ENCODE data around the gene SYNDIG1. TPM values are rescaled to one million over a fixed set of nuclear protein-coding genes. Genes with fewer than 3 reads are reported as not detected.

SYNDIG1 gene
- total RNA-seq, 1 donor from 2014 or later: 5.7 TPM

DNA sequence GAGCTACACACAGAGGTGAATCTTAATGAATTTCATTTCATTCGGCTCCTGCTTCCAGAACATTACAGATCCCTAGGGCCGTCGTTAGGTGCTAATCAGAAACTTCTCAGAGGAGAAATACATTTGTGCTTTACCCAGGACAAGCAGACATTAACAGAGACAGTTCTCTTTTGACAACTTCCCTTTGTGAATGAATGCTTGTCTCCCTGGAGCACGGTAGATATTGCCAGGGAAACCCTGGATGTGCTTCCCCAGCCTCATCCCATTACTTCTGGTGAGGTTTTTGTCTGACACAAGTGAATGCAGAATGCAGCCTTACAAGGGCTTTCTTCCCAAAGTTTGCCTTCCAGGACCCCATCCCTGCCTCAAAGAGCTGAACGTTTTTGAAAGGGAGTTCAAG, 105.4 kb downstream of the SYNDIG1 start:
- Mint-ChIP-seq H3K4me3 (ENCODE audit: unreplicated experiment) (no peak overlapping the region), H3K27me3 (ENCODE audit: low read depth, unreplicated experiment) (no peaks in the 10 kb centered on the region), H3K36me3 (ENCODE audit: low read depth, unreplicated experiment) (peaks cover 4% of the 10 kb centered on the region), H3K4me1 (ENCODE audit: low read depth, unreplicated experiment) (peaks cover under 1% of the 10 kb centered on the region), H3K9me3 (ENCODE audit: unreplicated experiment) (no peaks in the 10 kb centered on the region), H3K27ac (ENCODE audit: unreplicated experiment) (no peak overlapping the region)
- Histone ChIP-seq H3K4me1 (ENCODE audit: insufficient read depth, low read length) (no peaks in the 10 kb centered on the region), H3K27me3 (ENCODE audit: insufficient read depth, low read length) (no peaks in the 10 kb centered on the region), H3K79me2 (ENCODE audit: insufficient read depth, low read length) (no peaks in the 10 kb centered on the region), H3K4me2 (ENCODE audit: low read length) (no peak overlapping the region), H3K27ac (ENCODE audit: low read depth, low read length) (no peak overlapping the region), H3K9ac (ENCODE audit: low read length) (no peak overlapping the region), H3K9me3 (ENCODE audit: insufficient read depth, low read depth, low read length) (no peaks in the 10 kb centered on the region), H4K20me1 (ENCODE audit: insufficient read depth, low read length) (no peaks in the 10 kb centered on the region), H3K36me3 (ENCODE audit: insufficient read depth, low read length) (no peaks in the 10 kb centered on the region), H2AFZ (ENCODE audit: low read depth, low read length) (no peak overlapping the region), H3K4me3 (ENCODE audit: insufficient read depth, low read depth, low read length) (no peak overlapping the region)
- DNase-seq (ENCODE audit: low read depth) (no peak), FAIRE-seq (no peak)
- TF ChIP-seq CTCF (IDR thresholded peaks at IDR 0.05; ENCODE audit: insufficient read depth, low read depth, low read length) (no peak), EZH2 (IDR thresholded peaks at IDR 0.05; ENCODE audit: insufficient read depth, low read length) (no peak)

DNA sequence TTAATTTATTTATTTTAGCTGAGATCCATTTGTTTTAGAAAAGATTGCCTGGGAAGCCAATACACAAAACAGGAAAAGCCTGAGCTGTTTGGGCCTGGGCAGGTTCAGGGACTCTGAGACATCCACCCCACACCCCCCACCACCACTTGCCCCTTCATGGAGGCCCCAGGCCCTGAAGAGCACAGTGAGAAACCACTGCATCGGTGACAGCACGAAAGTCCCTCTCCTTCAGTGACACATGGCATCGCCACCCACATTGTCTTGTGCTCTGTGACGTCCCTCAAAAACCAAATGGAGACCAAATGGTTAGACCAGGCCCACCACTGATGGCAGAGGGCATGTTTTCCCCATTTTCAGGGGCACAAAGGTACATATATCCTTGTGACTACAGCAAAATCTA, 106.4 kb downstream of the SYNDIG1 start:
- Histone ChIP-seq H3K27ac (ENCODE audit: low read depth, low read length) (no peak overlapping the region), H4K20me1 (ENCODE audit: insufficient read depth, low read length) (no peaks in the 10 kb centered on the region), H3K79me2 (ENCODE audit: insufficient read depth, low read length) (no peaks in the 10 kb centered on the region), H3K4me1 (ENCODE audit: insufficient read depth, low read length) (no peaks in the 10 kb centered on the region), H3K9ac (ENCODE audit: low read length) (no peak overlapping the region), H3K4me2 (ENCODE audit: low read length) (no peak overlapping the region), H3K9me3 (ENCODE audit: insufficient read depth, low read depth, low read length) (no peaks in the 10 kb centered on the region), H2AFZ (ENCODE audit: low read depth, low read length) (no peak overlapping the region), H3K36me3 (ENCODE audit: insufficient read depth, low read length) (no peaks in the 10 kb centered on the region), H3K4me3 (ENCODE audit: insufficient read depth, low read depth, low read length) (no peak overlapping the region), H3K27me3 (ENCODE audit: insufficient read depth, low read length) (no peaks in the 10 kb centered on the region)
- H3K27ac Mint-ChIP-seq (ENCODE audit: unreplicated experiment): no peak overlapping the region
- peaks cover 4% of the 10 kb centered on the region for H3K36me3 Mint-ChIP-seq (ENCODE audit: low read depth, unreplicated experiment)
- FAIRE-seq: no peak
- no peak for DNase-seq (ENCODE audit: low read depth)
- H3K4me1 Mint-ChIP-seq (ENCODE audit: low read depth, unreplicated experiment): peaks cover 6% of the 10 kb centered on the region
- H3K9me3 Mint-ChIP-seq (ENCODE audit: unreplicated experiment): no peaks in the 10 kb centered on the region
- H3K27me3 Mint-ChIP-seq (ENCODE audit: low read depth, unreplicated experiment): no peaks in the 10 kb centered on the region
- TF ChIP-seq CTCF (IDR thresholded peaks at IDR 0.05; ENCODE audit: insufficient read depth, low read depth, low read length): no peak
- TF ChIP-seq EZH2 (IDR thresholded peaks at IDR 0.05; ENCODE audit: insufficient read depth, low read length): no peak
- no peak overlapping the region for H3K4me3 Mint-ChIP-seq (ENCODE audit: unreplicated experiment)

DNA sequence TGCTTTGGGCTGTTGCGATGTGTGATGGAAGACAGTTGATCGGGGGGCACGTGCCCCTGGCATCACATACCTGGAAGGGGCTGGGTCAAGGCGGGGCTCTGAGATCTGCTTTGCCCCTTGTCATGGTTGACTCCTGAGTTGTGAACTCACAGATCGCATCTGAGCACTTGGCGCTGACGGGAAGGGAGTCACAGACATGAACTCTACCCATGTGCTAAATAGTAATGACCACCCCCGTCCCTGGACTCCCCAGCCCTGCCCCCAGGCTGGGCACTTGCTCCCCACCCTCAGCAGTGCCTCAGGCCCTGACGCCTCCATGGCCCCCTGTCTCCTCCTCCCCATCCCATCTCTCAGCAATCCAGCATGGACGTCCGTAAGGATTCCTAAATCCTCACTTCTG, 107.0 kb downstream of the SYNDIG1 start:
- no peaks in the 10 kb centered on the region for H3K9me3 Mint-ChIP-seq (ENCODE audit: unreplicated experiment)
- peaks cover 4% of the 10 kb centered on the region for H3K36me3 Mint-ChIP-seq (ENCODE audit: low read depth, unreplicated experiment)
- no peak for DNase-seq (ENCODE audit: low read depth)

More for the DNA sequence above, 107.0 kb downstream of the SYNDIG1 start:
- no peaks in the 10 kb centered on the region for H3K4me1 ChIP-seq (ENCODE audit: insufficient read depth, low read length)
- H3K4me3 ChIP-seq (ENCODE audit: insufficient read depth, low read depth, low read length): no peak overlapping the region
- no peak overlapping the region for H3K9ac ChIP-seq (ENCODE audit: low read length)
- H3K4me1 Mint-ChIP-seq (ENCODE audit: low read depth, unreplicated experiment): peaks cover 6% of the 10 kb centered on the region
- H3K27ac Mint-ChIP-seq (ENCODE audit: unreplicated experiment): no peak overlapping the region
- H3K27me3 ChIP-seq (ENCODE audit: insufficient read depth, low read length): no peaks in the 10 kb centered on the region
- no peak for FAIRE-seq
- H3K36me3 ChIP-seq (ENCODE audit: insufficient read depth, low read length): no peaks in the 10 kb centered on the region
- H3K9me3 ChIP-seq (ENCODE audit: insufficient read depth, low read depth, low read length): no peaks in the 10 kb centered on the region
- no peak for TF ChIP-seq CTCF (IDR thresholded peaks at IDR 0.05; ENCODE audit: insufficient read depth, low read depth, low read length)
- no peak for TF ChIP-seq EZH2 (IDR thresholded peaks at IDR 0.05; ENCODE audit: insufficient read depth, low read length)
- H3K27ac ChIP-seq (ENCODE audit: low read depth, low read length): no peak overlapping the region
- no peak overlapping the region for H3K4me3 Mint-ChIP-seq (ENCODE audit: unreplicated experiment)
- no peak overlapping the region for H2AFZ ChIP-seq (ENCODE audit: low read depth, low read length)
- no peaks in the 10 kb centered on the region for H3K79me2 ChIP-seq (ENCODE audit: insufficient read depth, low read length)
- H4K20me1 ChIP-seq (ENCODE audit: insufficient read depth, low read length): no peaks in the 10 kb centered on the region
- no peaks in the 10 kb centered on the region for H3K27me3 Mint-ChIP-seq (ENCODE audit: low read depth, unreplicated experiment)
- no peak overlapping the region for H3K4me2 ChIP-seq (ENCODE audit: low read length)

Measured in astrocyte (in vitro differentiated cells and primary cell).